ENCODE measurements around the gene POU4F1. TPM values are rescaled to one million over a fixed set of nuclear protein-coding genes. Genes with fewer than 3 reads are reported as not detected.

POU4F1 gene
- total and polyA plus RNA-seq, 2 donors (not counting 1 experiment from before 2014, with no cell fraction given): 0.17 to 0.51 TPM

DNA sequence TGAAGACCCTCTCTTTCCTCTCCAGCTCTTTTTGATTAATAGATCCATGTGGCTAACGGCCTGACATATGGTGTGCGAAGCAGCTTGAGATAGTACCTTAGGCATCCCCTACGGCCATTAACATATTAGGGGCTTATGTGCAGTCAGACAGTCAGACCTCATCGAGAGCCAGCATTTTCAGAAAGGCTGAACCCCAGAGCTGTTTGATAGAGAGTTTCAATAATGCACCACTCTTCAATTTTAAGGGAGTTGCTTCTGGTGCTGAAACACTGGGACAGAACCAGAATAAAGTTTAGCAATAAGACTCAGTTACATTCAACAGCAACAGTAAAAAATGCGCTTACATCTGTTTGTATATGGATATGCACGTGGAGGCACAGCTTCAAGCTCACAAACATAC, 10.8 kb downstream of the POU4F1 start:
- H4K20me1 ChIP-seq (ENCODE audit: control insufficient read depth, insufficient read depth, low read length, poor library complexity, severe bottlenecking): no peaks in the 10 kb centered on the region
- peaks cover 1 to 35% (median 11%) of the 10 kb centered on the region in 3 donors for H3K9me3 ChIP-seq (ENCODE audit: control extremely low read depth in 1 of 3, control insufficient read depth in 2 of 3, insufficient read depth in 1 of 3, low read length in 2 of 3)
- peaks cover 3% of the 10 kb centered on the region for H3K9me3 Mint-ChIP-seq (ENCODE audit: insufficient read depth)
- peaks cover under 1% of the 10 kb centered on the region for H3K4me1 Mint-ChIP-seq
- H3K4me3 Mint-ChIP-seq: no peak overlapping the region
- H3K27ac ChIP-seq (ENCODE audit: low read length in 2 of 2): no peak overlapping the region
- no peak overlapping the region for H3K27ac Mint-ChIP-seq
- H3K4me3 ChIP-seq (ENCODE audit: control extremely low read depth in 1 of 5, extremely low read depth in 1 of 5, insufficient read depth in 1 of 5, low read depth in 2 of 5, low read length in 4 of 5): no peak overlapping the region
- peaks cover 0 to 87% (median 68%) of the 10 kb centered on the region in 4 experiments for H3K27me3 ChIP-seq (replicated peaks in 1 of 4; ENCODE audit: control extremely low read depth in 1 of 4, control insufficient read depth in 3 of 4, insufficient read depth in 4 of 4, low read length in 3 of 4)
- intact Hi-C loops (cut with micrococcal nuclease): no loop called here
- peak; percentile 14 for DNase-seq
- H2AFZ ChIP-seq (ENCODE audit: insufficient read depth, low read depth, low read length, poor library complexity, severe bottlenecking): no peak overlapping the region
- H3K4me1 ChIP-seq (ENCODE audit: control insufficient read depth in 2 of 2, insufficient read depth in 2 of 2, low read length in 2 of 2): peaks cover 17 to 31% of the 10 kb centered on the region in 2 donors
- WGBS (ENCODE audit: insufficient coverage): no CpG with 5 or more reads among the region's 6 CpGs
- ChIA-PET CTCF (interaction anchor here (0.7 kb wide), 1 partner anchor 1605 kb away, joined by 4 read pairs; no protein-coding TSS in a partner anchor), POLR2A (interaction anchor here (0.7 kb wide), 1 partner anchor 17 kb away, joined by 3 read pairs; no protein-coding TSS in a partner anchor)
- ATAC-seq (ENCODE audit: low read depth): no peak
- no peak for TF ChIP-seq EZH2 (IDR thresholded peaks at IDR 0.05; ENCODE audit: borderline replicate concordance, insufficient read depth, low read depth, low read length, poor library complexity, severe bottlenecking)
- TF ChIP-seq, protein P1, sequence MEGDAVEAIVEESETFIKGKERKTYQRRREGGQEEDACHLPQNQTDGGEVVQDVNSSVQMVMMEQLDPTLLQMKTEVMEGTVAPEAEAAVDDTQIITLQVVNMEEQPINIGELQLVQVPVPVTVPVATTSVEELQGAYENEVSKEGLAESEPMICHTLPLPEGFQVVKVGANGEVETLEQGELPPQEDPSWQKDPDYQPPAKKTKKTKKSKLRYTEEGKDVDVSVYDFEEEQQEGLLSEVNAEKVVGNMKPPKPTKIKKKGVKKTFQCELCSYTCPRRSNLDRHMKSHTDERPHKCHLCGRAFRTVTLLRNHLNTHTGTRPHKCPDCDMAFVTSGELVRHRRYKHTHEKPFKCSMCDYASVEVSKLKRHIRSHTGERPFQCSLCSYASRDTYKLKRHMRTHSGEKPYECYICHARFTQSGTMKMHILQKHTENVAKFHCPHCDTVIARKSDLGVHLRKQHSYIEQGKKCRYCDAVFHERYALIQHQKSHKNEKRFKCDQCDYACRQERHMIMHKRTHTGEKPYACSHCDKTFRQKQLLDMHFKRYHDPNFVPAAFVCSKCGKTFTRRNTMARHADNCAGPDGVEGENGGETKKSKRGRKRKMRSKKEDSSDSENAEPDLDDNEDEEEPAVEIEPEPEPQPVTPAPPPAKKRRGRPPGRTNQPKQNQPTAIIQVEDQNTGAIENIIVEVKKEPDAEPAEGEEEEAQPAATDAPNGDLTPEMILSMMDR (IDR thresholded peaks at IDR 0.05): no peak
- no peaks in the 10 kb centered on the region for H3K79me2 ChIP-seq (ENCODE audit: control insufficient read depth, insufficient read depth, low read length)
- H3K36me3 ChIP-seq (replicated peaks in 1 of 2; ENCODE audit: control extremely low read depth in 1 of 2, control insufficient read depth in 1 of 2, extremely low read depth in 1 of 2, insufficient read depth in 2 of 2, low read length in 1 of 2): no peaks in the 10 kb centered on the region
- H3K27me3 Mint-ChIP-seq: peaks cover 84% of the 10 kb centered on the region
- H3K9ac ChIP-seq (ENCODE audit: low read length): no peak overlapping the region
- no peak overlapping the region for H3K4me2 ChIP-seq (replicated peaks; ENCODE audit: low read depth, low read length, poor library complexity, severe bottlenecking)

- Mint-ChIP-seq H3K27ac (no peak overlapping the region), H3K27me3 (peaks cover 83% of the 10 kb centered on the region)
- CTCF ChIA-PET: no interaction called here
Measured at GRCh38 chr13:78589206-78589605, 14.1 kb downstream of the POU4F1 start.

More at GRCh38 chr13:78589206-78589605, 14.1 kb downstream of the POU4F1 start:
- Histone ChIP-seq H3K36me3 (replicated peaks in 1 of 2; ENCODE audit: control extremely low read depth in 1 of 2, control insufficient read depth in 1 of 2, extremely low read depth in 1 of 2, insufficient read depth in 2 of 2, low read length in 1 of 2) (no peaks in the 10 kb centered on the region), H3K27me3 (replicated peaks in 1 of 4; ENCODE audit: control extremely low read depth in 1 of 4, control insufficient read depth in 3 of 4, insufficient read depth in 4 of 4, low read length in 3 of 4) (peaks cover 0 to 78% (median 46%) of the 10 kb centered on the region in 4 experiments), H3K4me1 (ENCODE audit: control insufficient read depth in 2 of 2, insufficient read depth in 2 of 2, low read length in 2 of 2) (peaks cover 3 to 18% of the 10 kb centered on the region in 2 donors), H3K4me2 (replicated peaks; ENCODE audit: low read depth, low read length, poor library complexity, severe bottlenecking) (no peak overlapping the region), H4K20me1 (ENCODE audit: control insufficient read depth, insufficient read depth, low read length, poor library complexity, severe bottlenecking) (no peaks in the 10 kb centered on the region), H3K4me3 (ENCODE audit: control extremely low read depth in 1 of 5, extremely low read depth in 1 of 5, insufficient read depth in 1 of 5, low read depth in 2 of 5, low read length in 4 of 5) (no peak overlapping the region), H3K79me2 (ENCODE audit: control insufficient read depth, insufficient read depth, low read length) (no peaks in the 10 kb centered on the region), H3K9ac (ENCODE audit: low read length) (no peak overlapping the region), H2AFZ (ENCODE audit: insufficient read depth, low read depth, low read length, poor library complexity, severe bottlenecking) (no peak overlapping the region), H3K27ac (ENCODE audit: low read length in 2 of 2) (no peak overlapping the region), H3K9me3 (ENCODE audit: control extremely low read depth in 1 of 3, control insufficient read depth in 2 of 3, insufficient read depth in 1 of 3, low read length in 2 of 3) (peaks cover 0 to 15% (median 4%) of the 10 kb centered on the region in 3 donors)
- DNase-seq: peak; percentile 15
- POLR2A ChIA-PET: no interaction called here
- peaks cover 6% of the 10 kb centered on the region for H3K4me1 Mint-ChIP-seq
- no peak for ATAC-seq (ENCODE audit: low read depth)
- H3K9me3 Mint-ChIP-seq (ENCODE audit: insufficient read depth): peaks cover 4% of the 10 kb centered on the region
- no CpG with 5 or more reads among the region's 7 CpGs for WGBS (ENCODE audit: insufficient coverage)
- H3K4me3 Mint-ChIP-seq: no peak overlapping the region
- intact Hi-C loops (cut with micrococcal nuclease): no loop called here
- TF ChIP-seq, protein P1 (IDR thresholded peaks at IDR 0.05): no peak
- TF ChIP-seq EZH2 (IDR thresholded peaks at IDR 0.05; ENCODE audit: borderline replicate concordance, insufficient read depth, low read depth, low read length, poor library complexity, severe bottlenecking): no peak

Data from B cell (primary cell).